Stimulated activated effector memory CD8-positive, alpha-beta T cell treated with anti-CD3 and anti-CD28 coated beads, Interleukin-12 subunit alpha, Interleukin-12 subunit beta, amount 100 ng/mL, for 72 hours (primary cell): ENCODE data around the gene ARRDC3.

Experiments used
- ATAC-seq: fragments of 150-1000 bp; cut with Tn5 transposase; 2 replicates; pipeline ENCODE4 v1.10.0; 2021
- DNase-seq, 2 donors: peaks; one replicate each; pipeline ENCODE4 v3.0.0; 2021 to 2022; ENCODE audit warnings: low spot score in 2 of 2
- H3K27ac Mint-ChIP-seq: one replicate; pipeline ENCODE4 v1.8.0; 2022; ENCODE audit warnings: mild to moderate bottlenecking, mixed read lengths
- H3K36me3 Mint-ChIP-seq: one replicate; pipeline ENCODE4 v1.8.0; 2022; ENCODE audit warnings: mild to moderate bottlenecking, mixed read lengths
- H3K4me1 Mint-ChIP-seq: one replicate; pipeline ENCODE4 v1.8.0; 2022; ENCODE audit warnings: mixed read lengths
- H3K4me3 Mint-ChIP-seq: one replicate; pipeline ENCODE4 v1.8.0; 2022; ENCODE audit warnings: mild to moderate bottlenecking, mixed read lengths
- H3K9me3 Mint-ChIP-seq: one replicate; pipeline ENCODE4 v1.8.0; 2022; ENCODE audit warnings: mixed read lengths

Gene ARRDC3

GRCh38 chr5:91379246-91379913 is 3.7 kb downstream of the ARRDC3 start:
- DNase-seq (no peak), ATAC-seq (no peak)
- Mint-ChIP-seq H3K27ac (peak overlapping the region; percentile 96), H3K9me3 (no peaks in the 10 kb centered on the region), H3K4me1 (peaks cover 18% of the 10 kb centered on the region), H3K4me3 (peak overlapping the region; percentile 96), H3K36me3 (peaks cover 91% of the 10 kb centered on the region)

GRCh38 chr5:91378752-91379211 is 4.3 kb downstream of the ARRDC3 start:
- H3K36me3 Mint-ChIP-seq, result peaks cover 96% of the 10 kb centered on the region
- no peak for DNase-seq
- H3K4me3 Mint-ChIP-seq, result peak overlapping the region; percentile 96
- peak overlapping the region; percentile 96 for H3K27ac Mint-ChIP-seq
- ATAC-seq, result no peak
- no peaks in the 10 kb centered on the region for H3K9me3 Mint-ChIP-seq
- H3K4me1 Mint-ChIP-seq, result peaks cover 14% of the 10 kb centered on the region

- H3K36me3 Mint-ChIP-seq, result peaks cover 99% of the 10 kb centered on the region
- DNase-seq (no peak), ATAC-seq (no peak)
- H3K27ac Mint-ChIP-seq, result no peak overlapping the region
- no peak overlapping the region for H3K4me3 Mint-ChIP-seq
- H3K4me1 Mint-ChIP-seq, result peaks cover 19% of the 10 kb centered on the region
- no peaks in the 10 kb centered on the region for H3K9me3 Mint-ChIP-seq
Observed at GRCh38 chr5:91374893-91375520, 8.1 kb downstream of the ARRDC3 start.

- Mint-ChIP-seq H3K4me1 (peaks cover 19% of the 10 kb centered on the region), H3K4me3 (no peak overlapping the region), H3K9me3 (no peaks in the 10 kb centered on the region), H3K36me3 (peaks cover 100% of the 10 kb centered on the region), H3K27ac (no peak overlapping the region)
- ATAC-seq, result no peak
- no peak for DNase-seq
Observed at GRCh38 chr5:91373600-91373999, 9.5 kb downstream of the ARRDC3 start.

- Mint-ChIP-seq H3K4me1 (peaks cover 17% of the 10 kb centered on the region), H3K27ac (peak overlapping the region; percentile 55), H3K4me3 (no peak overlapping the region), H3K36me3 (peaks cover 100% of the 10 kb centered on the region), H3K9me3 (no peaks in the 10 kb centered on the region)
- no peak for DNase-seq
- no peak for ATAC-seq
Observed at GRCh38 chr5:91373006-91373405, 10.1 kb downstream of the ARRDC3 start.

- Mint-ChIP-seq H3K9me3 (no peaks in the 10 kb centered on the region), H3K4me1 (peaks cover 12% of the 10 kb centered on the region), H3K36me3 (peaks cover 87% of the 10 kb centered on the region), H3K27ac (no peak overlapping the region), H3K4me3 (no peak overlapping the region)
- DNase-seq (no peak), ATAC-seq (no peak)
Observed at GRCh38 chr5:91369480-91369879, 13.6 kb downstream of the ARRDC3 start.

GRCh38 chr5:91367908-91368648 is 15.0 kb downstream of the ARRDC3 start:
- no peak overlapping the region for H3K27ac Mint-ChIP-seq
- no peak overlapping the region for H3K4me3 Mint-ChIP-seq

GRCh38 chr5:91367344-91367743 is 15.8 kb downstream of the ARRDC3 start:
- H3K36me3 Mint-ChIP-seq, result peaks cover 66% of the 10 kb centered on the region
- ATAC-seq, result no peak
- no peak overlapping the region for H3K4me3 Mint-ChIP-seq
- no peak for DNase-seq
- no peak overlapping the region for H3K27ac Mint-ChIP-seq
- no peaks in the 10 kb centered on the region for H3K4me1 Mint-ChIP-seq
- H3K9me3 Mint-ChIP-seq, result no peaks in the 10 kb centered on the region

More at GRCh38 chr5:91367908-91368648, 15.0 kb downstream of the ARRDC3 start:
- ATAC-seq, result no peak
- Mint-ChIP-seq H3K36me3 (peaks cover 73% of the 10 kb centered on the region), H3K4me1 (peaks cover 6% of the 10 kb centered on the region), H3K9me3 (no peaks in the 10 kb centered on the region)
- DNase-seq, result no peak

- DNase-seq, result peak in 1 of 2 donors; percentile 30
- Mint-ChIP-seq H3K4me1 (peaks cover 6% of the 10 kb centered on the region), H3K4me3 (no peak overlapping the region), H3K9me3 (peaks cover 4% of the 10 kb centered on the region), H3K27ac (no peak overlapping the region), H3K36me3 (peaks cover 62% of the 10 kb centered on the region)
- no peak for ATAC-seq
Observed at GRCh38 chr5:91366551-91366950, 16.6 kb downstream of the ARRDC3 start.

- Mint-ChIP-seq H3K9me3 (peaks cover 10% of the 10 kb centered on the region), H3K36me3 (peaks cover 58% of the 10 kb centered on the region), H3K4me1 (peaks cover 13% of the 10 kb centered on the region), H3K27ac (no peak overlapping the region), H3K4me3 (no peak overlapping the region)
- no peak for ATAC-seq
- DNase-seq, result no peak
Observed at GRCh38 chr5:91365498-91365897, 17.6 kb downstream of the ARRDC3 start.

- no peak for DNase-seq
- Mint-ChIP-seq H3K9me3 (peaks cover 10% of the 10 kb centered on the region), H3K27ac (no peak overlapping the region), H3K4me1 (peaks cover 13% of the 10 kb centered on the region), H3K4me3 (no peak overlapping the region), H3K36me3 (peaks cover 32% of the 10 kb centered on the region)
- ATAC-seq, result no peak
Observed at GRCh38 chr5:91362935-91363334, 20.2 kb downstream of the ARRDC3 start.

- H3K36me3 Mint-ChIP-seq, result peaks cover 21% of the 10 kb centered on the region
- H3K4me1 Mint-ChIP-seq, result peaks cover 13% of the 10 kb centered on the region
- ATAC-seq, result peak; percentile 37
- DNase-seq, result no peak
- peak overlapping the region; percentile 2 for H3K4me3 Mint-ChIP-seq
- H3K9me3 Mint-ChIP-seq, result peaks cover 10% of the 10 kb centered on the region
- H3K27ac Mint-ChIP-seq, result peak overlapping the region; percentile 84
Observed at GRCh38 chr5:91361790-91362189, 21.3 kb downstream of the ARRDC3 start.

- Mint-ChIP-seq H3K9me3 (peaks cover 10% of the 10 kb centered on the region), H3K4me1 (peaks cover 13% of the 10 kb centered on the region), H3K36me3 (peaks cover 16% of the 10 kb centered on the region), H3K27ac (peak overlapping the region; percentile 84), H3K4me3 (peak overlapping the region; percentile 2)
- peak; percentile 96 for ATAC-seq
- DNase-seq, result no peak
Observed at GRCh38 chr5:91361055-91361701, 21.9 kb downstream of the ARRDC3 start.

GRCh38 chr5:91359962-91360609 is 23.0 kb downstream of the ARRDC3 start:
- ATAC-seq (no peak), DNase-seq (no peak)
- Mint-ChIP-seq H3K4me1 (peaks cover 13% of the 10 kb centered on the region), H3K27ac (no peak overlapping the region), H3K4me3 (no peak overlapping the region), H3K9me3 (peaks cover 10% of the 10 kb centered on the region), H3K36me3 (peaks cover 10% of the 10 kb centered on the region)

- no peak overlapping the region for H3K4me3 Mint-ChIP-seq
- H3K4me1 Mint-ChIP-seq, result peaks cover 13% of the 10 kb centered on the region
- peaks cover 10% of the 10 kb centered on the region for H3K9me3 Mint-ChIP-seq
- DNase-seq, result no peak
- ATAC-seq, result no peak
- H3K27ac Mint-ChIP-seq, result no peak overlapping the region
- H3K36me3 Mint-ChIP-seq, result peaks cover 10% of the 10 kb centered on the region
Observed at GRCh38 chr5:91357806-91358205, 25.3 kb downstream of the ARRDC3 start.
